CD4-positive, alpha-beta T cell treated with Interleukin-1 beta for 1 hour (primary cell): ENCODE results near the gene TOX2.
"Not testable (repeated sequence)": the region's sequence is repeated elsewhere in the genome, so short reads cannot be mapped to it uniquely, and the experiment has no call there.

ENCODE experiments used
- DNase-seq, 2 donors: peaks; one replicate each; pipeline ENCODE4 v3.0.0-alpha.2; 2020 to 2022

TOX2 gene

DNA sequence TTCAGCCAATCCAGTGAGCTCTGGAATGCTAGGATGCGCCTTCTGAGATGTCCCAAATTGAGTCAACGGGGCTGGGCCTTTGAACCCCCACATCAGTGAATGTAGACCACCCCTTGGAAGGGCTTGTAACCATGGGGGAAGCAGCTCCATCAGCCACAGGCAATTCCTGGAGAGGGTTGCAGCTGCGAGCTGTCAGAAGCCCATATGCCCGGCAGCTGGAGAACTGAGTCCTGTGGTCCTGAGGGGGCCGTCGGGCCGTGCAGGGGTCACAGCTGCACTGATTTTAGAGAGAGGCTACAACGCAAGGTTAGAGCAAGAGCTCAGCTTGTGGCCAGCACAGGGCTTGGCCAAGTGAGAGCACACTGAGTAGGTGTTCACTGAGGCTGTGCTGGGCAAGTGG, 121.3 kb downstream of the TOX2 start:
- DNase-seq: no peak

DNA sequence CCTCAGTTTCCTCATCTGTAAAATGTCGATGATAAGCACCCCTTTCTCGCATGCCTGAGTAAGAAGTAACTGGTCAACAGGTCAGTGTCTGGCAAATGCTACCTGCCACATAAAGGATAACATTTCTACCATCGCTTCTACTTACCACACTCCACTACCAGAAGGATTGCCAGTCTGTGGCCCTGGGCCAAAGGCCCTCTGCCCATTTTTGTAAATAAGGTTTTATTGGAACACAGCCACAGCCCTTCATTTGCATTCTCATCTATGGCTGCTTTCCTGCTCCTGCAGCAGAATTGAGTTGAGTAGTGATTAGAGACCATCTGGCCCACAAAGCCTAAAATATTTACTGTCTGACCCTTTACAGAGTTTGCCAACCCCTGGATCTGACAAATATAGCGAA, 121.8 kb downstream of the TOX2 start:
- DNase-seq: no peak

DNA sequence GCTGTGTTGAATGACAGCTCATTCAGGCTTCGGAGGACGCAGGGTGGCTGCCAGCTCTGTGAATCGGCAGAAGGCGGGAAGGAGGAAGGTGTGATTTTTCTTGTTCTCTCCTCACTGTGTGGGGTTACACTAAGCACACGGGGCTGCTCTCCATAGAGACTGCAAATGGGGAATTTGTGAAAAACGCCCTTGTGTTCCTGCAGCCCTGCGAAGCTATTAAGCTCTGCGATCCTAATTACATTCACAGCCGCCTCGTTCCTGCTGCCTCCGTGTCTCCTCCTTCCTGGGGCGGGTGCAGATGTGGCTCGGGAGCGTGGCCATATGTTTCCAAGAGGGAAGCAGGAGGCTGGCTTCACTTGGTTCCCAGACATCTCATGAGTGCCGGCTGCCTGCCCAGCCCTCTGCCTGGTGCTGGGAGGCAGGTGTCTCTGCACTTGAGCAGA, 124.0 kb downstream of the TOX2 start:
- DNase-seq: no peak

DNA sequence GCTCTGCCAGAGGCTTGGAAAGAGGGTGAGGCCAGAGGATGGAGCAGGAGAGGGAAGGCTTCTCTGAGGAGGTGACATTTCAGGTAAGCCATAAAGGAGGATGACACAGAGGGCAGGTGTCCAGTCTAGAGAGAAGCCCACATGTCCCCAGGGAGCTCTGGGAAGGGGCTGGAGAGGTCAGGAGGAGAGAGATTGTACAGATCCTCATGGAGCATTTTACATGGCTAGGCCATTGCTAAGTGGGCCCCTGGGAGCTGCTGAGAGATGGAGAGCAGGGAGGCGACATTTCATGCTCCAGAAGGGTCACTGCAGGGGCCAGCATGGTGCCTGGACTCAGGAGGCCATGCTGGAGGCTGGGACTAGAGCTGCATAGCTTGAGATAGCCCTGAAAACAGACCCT, 124.5 kb downstream of the TOX2 start:
- DNase-seq: no peak

DNA sequence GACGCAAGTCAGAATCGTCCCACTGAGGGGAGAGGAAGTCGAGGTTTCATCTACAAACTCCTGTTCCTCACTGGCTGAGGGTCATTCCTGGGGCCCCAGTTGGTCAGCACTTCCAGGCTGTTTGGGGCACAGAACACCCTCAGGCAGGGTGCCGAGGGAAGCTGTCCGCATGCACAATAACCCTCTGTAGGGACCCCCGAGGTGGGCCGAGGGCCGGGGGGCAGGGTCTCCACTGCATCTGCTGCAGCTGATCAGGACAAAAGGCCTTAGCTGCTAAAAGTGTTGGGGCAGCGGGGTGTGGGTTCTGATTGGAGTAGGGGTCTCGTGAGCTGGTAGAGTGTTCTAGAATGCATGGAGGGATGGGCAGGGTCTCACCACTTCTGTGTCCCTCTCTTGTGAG, 125.1 kb downstream of the TOX2 start:
- no peak for DNase-seq

DNA sequence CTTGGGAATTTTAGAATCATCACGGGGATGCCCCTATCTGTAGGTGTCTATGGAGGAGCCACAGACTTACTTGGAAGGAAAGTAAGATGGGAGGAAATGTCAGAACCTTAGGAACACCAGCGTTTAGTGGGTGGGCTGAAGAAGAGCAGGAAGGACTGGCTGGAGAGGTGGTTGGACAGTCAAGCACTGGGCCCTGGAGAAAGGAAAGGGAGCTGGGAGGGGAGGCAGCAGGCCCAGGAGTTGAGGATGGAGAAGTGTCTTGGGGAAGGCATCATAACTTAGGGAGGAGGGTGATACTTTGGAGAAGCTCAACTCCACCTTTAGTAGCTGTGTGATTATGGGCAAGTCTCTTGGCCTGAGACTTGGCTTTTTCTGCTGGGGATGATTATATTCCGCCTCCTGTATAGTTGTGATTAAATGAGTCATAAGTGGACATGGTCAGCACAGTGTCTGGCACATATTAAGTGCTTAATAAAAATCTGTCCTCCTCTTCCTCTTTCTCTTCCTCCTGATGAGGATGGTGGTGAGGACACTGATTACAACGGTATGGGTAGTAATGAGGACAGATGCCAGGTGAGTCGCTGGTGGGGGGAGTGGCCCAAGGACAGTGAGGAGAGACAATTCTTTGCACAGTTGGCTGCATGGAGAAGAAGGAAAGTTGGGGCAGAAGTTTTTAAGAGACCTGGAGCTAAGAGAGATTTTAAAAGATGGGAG, 125.7 kb downstream of the TOX2 start:
- no peak for DNase-seq

DNA sequence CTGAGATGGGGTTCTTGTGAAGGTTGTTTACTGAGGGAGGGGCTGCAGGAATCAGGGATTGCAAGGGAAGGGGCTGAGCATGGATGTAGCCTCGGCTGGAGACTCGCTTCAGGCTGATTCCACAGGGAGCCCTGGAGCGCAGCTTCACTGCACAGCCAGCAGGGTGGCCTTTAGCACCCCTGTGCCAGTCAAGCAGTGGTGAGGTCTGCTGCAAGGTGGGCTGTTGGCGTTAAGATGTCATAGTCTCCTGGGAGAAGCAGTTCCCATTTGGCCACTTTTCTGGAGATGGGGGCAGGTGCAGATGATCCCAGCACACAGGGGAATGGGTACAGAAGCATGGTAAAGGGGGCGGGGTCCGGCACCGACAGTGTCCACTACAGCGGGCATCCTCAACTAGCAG, 126.3 kb downstream of the TOX2 start:
- DNase-seq: no peak

DNA sequence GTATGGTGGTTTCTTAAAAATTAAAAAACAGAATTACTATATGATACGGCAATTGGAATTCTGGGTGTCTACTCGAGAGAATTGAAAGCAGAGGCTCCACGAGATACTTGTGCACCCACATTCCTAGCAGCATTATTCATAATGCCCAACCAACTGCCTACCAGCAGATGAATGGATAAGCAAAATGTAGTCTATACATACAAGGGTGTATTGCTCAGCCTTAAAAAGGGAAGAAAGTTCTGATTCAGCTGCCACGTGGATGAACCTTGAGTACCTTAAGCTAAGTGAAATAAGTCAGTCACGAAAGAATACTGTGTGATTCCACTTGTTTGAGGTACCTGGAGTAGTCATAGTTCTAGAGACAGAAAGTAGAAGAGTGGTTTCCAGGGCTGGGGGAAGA, 130.1 kb downstream of the TOX2 start:
- DNase-seq: not testable (repeated sequence)

DNA sequence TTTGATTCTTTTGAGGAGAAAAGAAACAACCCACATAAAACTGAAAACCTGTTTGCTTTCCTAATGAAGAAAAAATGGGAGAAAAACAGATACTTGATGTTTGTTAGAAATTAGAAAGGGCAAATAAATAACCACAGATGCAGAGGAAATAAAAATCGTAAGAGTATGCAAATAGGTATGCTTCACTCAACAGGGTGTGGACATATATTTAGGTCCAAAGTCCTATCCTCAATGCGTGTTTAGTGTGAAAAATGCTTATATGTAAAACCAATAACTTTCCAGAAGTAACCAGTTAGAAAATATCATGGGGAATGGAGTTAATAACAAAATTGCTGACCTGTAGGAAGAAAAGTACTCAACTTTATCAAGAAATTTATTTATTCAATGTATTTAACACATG, 135.7 kb downstream of the TOX2 start:
- no peak for DNase-seq

DNA sequence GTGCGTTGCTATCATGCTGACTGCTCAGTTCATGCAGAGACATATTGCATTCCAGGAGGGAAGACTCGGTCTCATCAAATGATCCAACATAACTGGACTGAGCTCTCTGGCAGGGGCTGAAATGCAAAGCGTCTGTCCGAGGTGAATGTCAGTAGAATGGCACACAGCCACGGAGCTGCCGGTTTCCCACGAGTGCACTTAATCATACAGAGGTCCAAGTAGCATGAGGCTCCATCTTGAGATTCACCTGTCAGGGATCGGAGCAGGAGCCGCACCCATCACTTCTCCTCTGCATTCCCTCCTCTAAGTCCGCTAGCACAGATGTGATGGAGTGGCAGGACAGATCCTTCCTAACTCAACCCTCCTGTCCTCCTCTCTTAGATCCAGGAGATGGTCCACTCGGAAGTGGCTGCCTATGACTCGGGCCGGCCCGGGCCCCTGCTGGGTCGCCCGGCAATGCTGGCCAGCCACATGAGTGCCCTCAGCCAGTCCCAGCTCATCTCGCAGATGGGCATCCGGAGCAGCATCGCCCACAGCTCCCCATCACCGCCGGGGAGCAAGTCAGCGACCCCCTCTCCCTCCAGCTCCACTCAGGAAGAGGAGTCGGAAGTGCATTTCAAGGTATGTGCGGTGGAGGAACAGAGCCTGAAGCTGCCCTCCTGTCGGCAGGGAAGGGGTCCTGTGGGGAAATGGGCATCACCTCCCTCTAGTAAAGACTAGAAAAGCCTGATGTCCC, 136.4 kb downstream of the TOX2 start:
- no peak for DNase-seq

DNA sequence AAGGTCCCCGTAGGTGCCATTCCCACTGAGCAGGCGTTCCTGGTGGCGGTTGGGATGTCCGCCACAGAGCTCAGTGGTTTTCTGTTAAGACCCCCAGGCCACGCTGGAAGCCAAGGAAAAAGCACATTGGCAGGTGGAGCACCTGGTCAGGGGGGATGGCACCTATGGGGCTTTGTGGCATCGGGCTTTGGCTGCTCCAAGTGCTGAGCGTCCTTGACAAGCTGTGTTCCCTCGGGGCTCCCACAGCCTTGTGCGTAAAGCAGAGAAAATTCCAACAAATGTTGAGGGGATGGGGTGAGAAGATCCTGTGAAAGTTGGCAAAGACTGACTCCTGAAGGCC, 137.0 kb downstream of the TOX2 start:
- no peak for DNase-seq

DNA sequence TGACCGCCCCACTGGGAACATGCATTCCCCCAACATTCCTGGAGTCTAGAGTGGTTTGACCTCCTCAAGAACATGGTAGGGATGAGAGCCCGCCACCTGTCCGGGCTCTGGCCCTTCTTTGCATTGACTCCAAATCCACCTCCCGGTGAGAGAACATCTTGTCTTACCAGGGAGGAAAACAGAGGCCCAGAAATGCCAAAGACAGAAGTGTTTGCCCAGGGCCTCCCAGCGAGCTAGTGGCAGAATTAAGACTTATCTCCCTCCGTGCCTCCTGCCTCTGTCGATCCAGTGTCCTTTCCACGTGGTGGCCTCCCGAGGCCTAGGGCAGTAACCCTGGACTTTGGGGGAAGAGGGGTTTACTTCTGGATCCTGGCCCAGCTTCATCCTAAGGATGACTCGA, 137.5 kb downstream of the TOX2 start:
- no peak for DNase-seq

DNA sequence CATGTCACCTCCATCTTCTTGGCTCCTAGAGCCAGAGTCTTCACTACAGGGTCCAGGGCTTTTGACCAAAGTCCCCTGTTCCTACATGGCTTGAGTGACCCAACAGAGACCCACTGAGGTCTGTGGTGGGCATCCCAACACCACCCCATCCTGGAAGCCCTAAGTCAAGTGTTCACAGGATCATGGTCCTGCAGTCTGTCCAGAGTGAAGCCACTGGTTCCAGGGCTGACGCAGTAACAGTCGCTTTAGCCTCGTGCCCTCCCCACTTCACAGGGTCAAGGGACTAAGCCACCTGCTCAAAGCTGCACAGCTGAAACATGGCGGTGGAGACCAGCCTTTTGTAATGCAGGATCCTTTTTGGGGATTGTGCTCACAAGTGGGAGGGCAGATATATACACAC, 138.4 kb downstream of the TOX2 start:
- DNase-seq: no peak

DNA sequence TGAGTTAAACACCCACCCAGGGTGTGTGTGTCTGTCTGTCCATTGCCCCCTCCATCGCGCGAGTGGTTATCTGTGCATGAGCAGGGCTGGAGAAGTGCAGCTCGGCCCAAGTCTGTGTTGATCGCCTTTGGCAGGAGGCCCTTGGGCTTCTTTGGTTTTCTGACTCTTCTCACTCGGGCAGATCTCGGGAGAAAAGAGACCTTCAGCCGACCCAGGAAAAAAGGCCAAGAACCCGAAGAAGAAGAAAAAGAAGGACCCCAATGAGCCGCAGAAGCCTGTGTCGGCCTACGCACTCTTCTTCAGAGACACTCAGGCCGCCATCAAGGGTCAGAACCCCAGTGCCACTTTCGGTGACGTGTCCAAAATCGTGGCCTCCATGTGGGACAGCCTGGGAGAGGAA, 139.5 kb downstream of the TOX2 start:
- no peak for DNase-seq

DNA sequence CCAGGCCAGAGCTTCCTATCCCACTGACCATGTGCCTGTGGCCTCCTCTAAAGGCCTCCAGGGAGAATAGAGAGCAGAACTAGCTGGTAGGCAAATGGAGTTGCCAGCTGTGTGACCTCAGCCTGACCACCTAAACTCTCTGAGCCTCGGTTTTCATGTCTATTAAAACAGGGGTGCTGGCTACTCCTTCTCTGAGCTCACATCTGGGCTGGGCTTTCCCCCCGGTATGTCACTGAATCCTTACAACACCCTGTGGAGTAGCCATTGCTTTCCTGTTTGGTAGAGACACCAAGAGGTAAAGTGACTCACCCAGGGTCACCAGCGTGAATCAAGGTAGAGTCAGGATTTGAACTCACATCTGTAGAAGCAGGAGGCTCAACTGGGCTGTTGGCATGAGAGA, 140.2 kb downstream of the TOX2 start:
- no peak for DNase-seq

DNA sequence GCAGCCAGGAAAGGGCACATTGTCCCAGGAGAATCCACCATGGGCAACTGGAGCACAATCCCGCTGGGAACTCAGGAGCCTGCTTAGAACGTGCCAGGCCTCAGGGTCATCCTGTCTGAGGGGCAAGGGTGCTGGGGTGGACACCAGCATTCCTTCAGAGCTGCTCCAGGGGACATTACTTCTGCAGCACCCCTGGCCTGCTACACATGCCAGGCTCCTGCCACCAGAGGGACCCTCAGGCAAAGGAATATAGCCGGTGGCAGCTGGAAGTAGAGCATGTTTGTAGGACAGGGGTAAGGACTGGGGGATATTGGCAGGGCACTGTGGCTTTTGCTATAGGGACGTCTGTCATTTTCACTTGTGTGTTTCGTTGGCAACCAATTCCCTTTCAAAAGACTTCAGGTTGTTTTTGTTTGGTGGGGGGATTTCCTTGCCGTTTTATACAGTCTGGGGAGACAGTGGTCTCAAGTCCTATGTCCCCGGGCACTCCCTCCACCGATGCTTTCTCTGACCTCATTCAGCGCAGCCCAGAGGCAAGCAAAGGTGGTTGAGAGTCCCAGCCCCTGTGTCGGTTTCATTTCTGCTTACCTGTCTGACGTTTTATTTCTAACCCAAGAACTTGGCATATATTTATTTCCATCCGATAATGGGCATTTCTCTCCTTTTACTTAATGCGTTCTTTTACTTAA, 141.5 kb downstream of the TOX2 start:
- DNase-seq: peak; percentile 58 to 72

DNA sequence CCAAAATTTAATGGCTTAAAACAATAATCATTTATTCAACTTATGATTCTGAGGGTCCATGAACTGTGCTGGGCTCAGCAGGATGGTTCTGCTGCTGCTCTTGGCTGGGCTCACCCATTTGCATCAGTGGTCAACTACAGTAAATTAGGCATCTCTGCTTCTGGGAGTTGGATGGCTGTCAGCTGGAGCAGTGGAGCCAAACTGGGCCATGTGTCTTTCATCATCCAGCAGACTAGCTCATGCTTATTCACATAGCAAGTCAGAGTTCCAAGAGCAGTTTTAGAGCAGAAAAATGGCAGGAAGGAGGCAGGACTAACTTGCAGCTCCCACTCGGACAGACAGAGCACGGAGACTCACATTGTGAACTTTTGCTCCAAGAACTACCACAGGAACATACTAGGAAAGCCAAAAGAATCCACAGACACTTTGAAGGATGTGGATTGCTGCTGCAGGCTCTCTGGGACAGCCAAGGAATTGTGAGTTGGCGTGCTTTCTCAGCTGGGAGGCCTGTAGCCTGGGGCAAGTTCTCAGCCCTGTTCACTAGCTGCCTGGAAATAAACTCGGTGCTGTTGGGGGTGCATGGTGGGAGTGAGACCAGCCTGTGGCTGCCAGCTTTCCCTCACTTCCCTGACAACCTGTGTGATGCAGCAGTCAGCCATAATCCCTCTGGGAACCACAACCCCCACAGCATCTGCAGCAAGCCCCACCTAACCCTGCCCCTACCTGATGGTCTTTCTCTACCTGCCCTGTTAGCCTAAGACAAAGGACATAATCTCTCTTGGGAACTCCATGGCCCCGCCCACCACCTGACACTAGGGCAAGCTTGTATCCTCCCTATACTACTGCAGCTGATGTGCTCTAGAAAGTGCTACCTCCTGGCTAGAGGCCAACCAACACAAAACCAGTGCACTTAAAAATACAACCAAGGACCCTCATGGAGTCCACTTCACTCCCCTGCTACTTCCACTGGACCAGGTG, 143.3 kb downstream of the TOX2 start:
- DNase-seq: no peak

DNA sequence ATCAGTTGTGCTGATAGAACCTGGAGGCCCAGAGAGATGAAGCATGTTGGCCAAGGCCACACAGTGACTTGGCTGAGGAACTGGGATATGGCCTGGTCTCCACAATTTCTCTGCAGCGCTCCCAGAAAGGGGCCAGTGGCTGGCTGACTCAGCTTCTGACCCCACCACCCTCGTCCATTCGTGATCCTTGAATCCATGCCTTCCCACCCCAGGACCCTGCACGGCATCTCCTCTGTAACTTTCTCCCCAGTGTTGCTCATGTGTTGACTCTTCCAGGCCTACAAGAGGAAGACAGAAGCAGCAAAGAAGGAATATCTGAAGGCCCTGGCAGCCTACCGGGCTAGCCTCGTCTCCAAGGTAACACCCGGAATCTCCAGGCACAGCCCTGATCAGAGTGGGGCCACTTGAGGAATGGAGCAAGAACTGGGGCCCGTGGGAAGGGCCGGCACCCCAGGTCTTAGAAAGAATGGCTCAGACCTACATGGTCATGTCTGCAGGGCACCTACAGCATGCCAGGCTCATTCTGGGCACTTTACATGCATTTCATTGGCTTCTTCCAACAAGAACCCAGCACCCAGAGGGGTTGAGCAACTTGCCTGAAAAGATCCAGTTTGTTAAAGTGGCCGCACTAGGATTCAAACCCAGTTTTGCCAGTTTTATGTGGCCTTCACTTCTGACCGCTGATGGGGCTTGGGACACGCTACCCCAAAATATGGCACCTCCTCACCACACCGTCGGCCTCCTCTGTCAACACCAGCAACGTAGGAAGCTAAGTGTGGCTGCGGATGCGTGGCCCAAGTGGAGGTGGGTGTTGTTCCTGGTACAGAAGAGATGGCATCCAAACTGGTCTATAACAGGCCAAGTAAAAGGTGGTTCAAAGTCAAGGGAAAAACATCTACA, 150.1 kb downstream of the TOX2 start:
- DNase-seq: no peak

DNA sequence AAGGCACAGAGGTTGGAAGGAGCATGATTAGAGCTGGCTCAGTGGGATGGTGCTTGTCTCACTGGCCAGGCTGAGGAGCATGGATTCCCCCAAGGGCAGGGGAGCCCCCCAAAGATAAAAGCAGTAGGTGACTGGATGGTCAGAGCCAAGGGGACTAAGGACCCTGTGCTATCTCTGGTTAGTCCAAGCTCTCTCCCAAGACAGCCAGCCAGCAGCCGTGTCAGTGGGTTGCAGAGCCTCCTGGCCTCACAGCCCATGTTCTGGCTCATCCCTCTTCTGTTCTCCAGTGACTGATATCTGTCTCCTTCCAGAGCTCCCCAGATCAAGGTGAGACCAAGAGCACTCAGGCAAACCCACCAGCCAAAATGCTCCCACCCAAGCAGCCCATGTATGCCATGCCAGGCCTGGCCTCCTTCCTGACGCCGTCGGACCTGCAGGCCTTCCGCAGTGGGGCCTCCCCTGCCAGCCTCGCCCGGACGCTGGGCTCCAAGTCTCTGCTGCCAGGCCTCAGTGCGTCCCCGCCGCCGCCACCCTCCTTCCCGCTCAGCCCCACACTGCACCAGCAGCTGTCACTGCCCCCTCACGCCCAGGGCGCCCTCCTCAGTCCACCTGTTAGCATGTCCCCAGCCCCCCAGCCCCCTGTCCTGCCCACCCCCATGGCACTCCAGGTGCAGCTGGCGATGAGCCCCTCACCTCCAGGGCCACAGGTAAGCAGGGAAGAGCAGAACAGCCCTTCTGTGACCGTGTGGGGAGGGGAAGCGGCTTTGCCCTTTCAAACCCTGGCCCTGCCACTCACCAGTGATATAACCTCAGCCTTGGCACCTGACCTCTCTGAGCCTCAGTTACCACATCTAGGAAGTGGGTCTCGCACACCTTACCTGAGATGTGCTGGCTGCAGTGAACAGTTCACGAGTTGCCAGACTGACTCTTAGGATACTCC, 151.0 kb downstream of the TOX2 start:
- DNase-seq: no peak
